Non-pigmented ciliary epithelial cell (primary cell): ENCODE measurements around the gene FBXO33.
A peak's percentile ranks its signal among the peaks of the same experiment; 100 is the strongest.

Experiments
- DNase-seq: peaks from one replicate; pipeline ENCODE4 v3.0.0-alpha.2; 2010; ENCODE audit warnings: low read depth

FBXO33 gene

DNA sequence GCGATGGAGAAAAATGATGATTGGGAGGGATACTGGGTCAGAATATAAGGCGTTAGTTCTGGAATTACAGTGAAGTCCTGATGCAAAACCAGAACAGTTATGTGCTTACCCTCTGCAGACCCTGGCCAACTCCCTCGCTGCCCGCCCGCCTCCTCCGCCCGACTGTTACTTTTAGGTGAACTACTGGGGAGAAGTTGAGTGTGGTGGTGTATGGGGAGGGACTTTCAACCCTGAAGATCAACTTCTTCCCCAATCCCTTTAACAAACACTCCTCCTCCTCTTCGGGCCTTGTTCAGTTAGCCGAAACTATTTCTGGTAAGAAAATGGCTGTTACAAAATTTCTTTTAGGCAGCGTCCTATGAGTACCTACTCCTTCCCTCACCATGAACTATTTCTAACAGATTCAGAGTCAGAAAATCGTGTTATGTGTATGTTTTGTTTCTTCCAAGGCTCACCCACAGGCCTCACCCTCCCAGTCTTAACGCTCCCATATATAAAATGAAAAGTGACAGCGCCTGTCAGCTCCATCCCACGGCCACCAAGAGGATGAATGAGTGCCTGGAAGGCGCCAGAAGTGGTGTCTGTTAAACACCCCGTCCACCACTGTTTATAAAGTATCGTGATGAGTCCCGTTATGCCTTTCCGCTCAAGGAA is 1.3 kb downstream of the FBXO33 start:
- no peak for DNase-seq

DNA sequence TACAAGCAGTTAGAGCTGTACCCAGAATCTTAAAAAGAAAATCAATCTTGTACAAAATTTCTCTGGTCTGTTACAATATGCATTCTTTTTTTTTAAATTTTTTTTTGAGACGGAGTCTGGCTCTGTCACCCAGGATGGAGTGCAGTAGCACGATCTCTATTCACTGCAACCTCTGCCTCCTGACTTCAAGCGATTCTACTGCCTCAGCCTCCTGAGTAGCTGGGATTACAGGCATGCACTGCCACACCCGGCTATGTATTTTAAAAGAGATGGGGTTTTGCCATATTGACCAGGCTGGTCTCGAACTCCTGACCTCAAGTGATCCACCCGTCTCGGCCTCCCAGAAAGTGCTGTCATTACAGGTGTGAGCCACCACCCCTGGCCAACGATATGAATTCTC is 4.1 kb downstream of the FBXO33 start:
- DNase-seq = no peak

DNA sequence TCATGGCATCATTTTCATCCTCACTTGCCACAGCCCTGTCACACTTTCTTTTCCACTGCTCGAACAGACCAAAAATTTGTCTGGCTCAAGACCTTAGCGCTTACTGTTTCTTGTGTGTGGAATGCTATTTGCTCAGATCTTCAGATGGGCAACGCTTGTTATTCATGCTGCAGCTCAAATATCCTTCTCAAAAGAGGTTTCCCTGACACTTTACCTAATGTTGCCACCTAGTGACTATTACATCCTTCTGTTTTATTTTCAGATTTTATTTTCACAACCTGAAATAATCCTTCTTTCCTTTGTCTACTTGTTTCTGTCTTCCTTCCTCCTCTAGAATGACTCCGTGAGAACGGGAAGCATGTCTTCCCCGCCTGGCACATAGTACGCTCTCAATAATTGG is 5.6 kb downstream of the FBXO33 start:
- no peak for DNase-seq

DNA sequence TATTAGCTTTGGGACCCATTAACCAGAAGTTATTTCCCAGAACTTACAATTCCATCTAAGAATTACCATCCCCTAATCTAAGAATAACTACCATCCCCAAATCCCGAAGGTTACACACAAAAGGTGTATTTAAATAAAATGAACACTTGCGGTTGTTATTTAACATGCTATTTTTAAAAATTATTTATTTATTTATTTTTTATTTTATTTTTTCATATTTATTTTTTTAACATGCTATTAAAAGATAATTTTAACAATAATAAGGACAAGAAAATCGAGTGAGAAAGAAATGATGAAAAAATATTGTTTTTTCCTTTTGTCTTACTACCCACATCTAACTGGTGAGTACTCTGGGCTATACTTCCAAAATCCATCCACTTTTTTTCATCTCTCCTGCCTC is 6.3 kb downstream of the FBXO33 start:
- no peak for DNase-seq

DNA sequence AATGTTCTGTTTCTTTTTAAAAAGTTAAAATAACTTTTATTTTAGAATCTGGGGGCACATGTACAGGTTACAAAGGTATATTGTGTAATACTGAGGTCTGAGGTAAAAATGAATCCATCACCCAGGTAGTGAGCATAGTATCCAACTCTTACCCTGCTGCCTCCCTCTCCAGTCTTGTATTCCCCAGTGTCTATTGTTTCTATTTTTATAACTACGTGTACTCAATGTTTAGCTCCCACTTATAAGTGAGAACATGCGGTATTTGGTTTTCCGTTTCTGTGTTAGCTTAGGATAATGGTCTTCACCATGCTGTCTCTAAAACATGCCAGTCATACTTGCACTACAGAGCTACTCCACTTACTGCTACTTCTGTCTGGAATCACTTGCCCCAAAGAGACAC is 8.4 kb downstream of the FBXO33 start:
- DNase-seq = no peak

DNA sequence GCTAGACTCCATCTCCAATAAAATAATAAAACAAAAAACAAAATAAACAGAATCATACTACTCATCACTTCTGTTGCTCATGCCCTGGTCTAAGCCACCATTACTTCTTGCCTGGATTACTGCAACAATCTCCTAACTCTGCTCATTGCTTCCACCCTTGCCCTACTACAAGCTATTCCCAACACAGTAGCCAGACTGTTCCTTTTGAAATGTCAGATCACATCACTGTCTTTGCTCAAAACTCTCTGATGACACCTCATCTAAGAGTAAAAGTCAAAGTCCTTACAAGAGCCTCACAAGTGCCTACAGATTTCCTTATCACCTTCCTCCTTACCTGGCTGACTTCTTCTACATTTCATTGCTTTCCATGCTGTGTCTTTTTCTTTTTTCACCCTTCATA is 10.0 kb downstream of the FBXO33 start:
- DNase-seq = no peak

DNA sequence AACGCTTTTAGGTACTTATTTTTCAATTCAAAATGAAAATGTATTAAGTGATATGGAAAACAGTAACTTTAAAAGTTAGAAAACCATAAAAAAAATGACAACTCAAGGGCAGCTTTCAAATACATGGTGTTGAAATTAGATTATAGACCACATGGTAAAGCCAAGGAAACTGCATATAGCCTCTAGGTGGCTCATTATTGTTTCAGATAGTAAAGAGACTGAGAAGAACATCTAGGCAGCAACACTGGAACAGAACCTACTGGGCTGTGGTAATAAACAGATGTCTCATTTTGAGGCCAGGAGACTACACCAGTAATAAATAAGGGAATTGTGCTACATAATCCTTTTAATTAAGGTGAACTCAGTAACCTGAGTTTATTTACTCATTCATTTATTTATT is 13.0 kb downstream of the FBXO33 start:
- no peak for DNase-seq

DNA sequence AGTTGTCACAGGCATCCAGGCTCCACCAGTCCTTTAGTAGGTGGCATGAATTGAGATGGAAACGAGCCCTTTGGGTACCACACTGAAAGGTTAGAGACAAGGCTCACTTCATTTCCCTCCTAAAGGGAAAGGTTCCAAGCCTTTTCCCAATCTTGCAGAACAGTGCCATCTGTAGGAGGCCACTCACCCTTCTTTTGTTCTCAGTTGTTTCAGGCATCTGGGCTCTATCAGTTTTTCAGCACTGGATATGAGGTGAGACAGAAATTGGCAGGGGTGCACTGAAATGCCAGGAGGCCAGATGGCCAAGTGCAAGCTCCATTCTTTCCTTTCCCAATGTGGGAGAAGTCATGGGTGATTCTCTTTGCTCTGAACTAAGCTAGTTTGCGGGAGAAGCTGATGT is 15.2 kb downstream of the FBXO33 start:
- DNase-seq = no peak

DNA sequence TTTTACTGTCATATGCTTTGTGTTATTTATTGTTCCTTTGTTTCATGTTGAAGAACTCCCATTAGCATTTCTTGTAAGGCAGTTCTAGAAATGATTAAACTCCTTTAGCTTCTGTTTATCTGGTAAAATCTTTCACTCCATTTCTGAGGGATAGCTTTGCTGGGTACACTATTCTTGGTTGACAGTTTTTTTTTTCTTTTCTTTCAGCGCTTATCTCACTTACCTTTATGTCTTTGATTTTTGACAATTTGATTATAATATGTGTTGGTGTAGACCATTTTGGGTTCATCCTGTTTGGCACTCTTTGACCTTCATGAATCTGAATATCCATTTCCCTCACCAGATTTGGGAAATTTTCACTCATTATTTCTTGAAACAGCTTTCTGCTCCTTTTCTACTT is 16.2 kb downstream of the FBXO33 start:
- DNase-seq = no peak

DNA sequence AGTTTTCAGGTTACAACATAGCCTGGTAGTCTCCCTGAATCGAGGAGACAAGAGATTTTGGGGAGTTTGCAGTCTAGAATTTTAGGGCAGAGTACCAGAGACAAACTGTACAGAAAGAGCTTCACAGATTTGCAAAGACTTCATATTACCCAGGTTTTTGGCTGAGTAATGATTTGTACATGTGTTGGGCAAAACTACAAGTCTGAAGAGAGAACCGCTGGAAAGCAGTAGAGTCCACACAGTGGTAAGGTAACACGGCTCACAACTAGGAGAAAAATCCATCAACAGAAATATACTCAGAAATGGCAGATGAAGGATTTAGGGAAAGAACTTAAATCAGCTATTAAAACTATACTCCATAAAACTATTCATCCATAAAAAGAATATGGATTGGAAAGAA is 25.7 kb downstream of the FBXO33 start:
- DNase-seq = no peak

DNA sequence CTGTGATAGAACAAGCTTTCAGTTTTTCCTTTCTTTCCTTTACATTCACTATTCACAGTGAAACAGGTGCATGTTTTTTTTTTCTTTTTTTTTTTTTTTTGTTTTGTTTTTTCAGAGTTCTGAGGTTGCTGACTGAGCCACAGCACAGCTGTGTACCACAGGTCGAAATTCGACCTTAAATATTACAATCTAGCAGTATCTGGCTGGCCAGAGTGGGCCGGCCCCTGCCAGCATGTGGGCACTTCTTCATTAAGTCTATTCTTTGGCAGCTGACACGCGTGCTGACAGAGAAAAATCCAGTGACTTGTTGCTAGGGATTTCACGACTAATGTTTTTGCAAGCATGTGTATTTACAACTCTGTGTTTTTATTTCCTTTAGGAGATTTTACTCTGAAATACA is 33.9 kb downstream of the FBXO33 start:
- DNase-seq = no peak

DNA sequence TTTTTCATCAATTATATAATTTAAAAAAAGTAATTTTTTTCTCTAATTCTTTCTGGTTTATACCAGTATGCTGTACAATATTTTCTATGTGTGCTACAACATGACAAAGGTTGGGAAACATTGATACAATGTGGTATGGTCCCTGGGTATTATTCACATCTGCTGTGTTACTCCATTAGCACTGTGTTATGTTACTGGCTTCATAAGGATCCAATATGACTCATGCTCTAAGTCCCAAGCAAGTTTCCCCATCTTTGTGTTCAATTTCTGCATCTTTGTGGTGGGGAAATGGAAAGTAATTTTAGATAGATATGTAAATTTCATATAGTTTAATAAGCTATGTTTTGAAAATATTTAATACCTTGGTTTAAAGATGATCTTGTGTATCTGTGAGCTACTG is 35.8 kb downstream of the FBXO33 start:
- DNase-seq = no peak

DNA sequence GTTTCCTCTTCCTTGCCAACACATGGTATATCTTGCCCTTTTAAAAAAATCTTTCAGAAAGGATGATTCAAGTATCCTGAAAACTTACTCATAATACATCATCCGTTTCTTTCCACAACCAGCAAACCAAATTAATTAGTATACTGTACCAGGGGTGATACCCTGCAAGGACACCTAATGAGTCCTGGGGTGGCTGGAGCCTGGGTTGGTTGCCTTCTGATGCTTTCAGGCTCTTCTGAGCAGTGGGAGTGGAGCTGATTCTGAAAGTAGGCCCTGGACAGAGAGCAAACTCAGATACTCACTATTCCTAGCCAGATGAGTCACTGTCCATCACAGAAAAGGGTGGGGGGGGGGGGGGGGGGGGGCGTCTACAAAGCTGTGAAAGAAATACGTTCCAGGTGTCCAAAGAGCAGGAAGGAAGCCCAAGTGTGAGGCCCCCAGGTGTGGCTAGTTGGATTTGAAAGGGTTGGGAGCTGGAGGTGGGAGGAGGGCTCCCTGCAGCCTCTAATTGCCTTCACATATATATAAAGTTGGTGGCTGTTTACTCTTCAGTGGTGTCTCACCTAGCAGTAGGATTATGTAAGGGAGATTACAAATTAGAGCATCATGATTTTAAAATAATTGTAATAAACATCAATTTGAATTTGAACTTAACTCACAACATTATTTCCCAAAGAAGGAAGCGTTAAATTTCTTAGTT is 36.5 kb downstream of the FBXO33 start:
- no peak for DNase-seq

DNA sequence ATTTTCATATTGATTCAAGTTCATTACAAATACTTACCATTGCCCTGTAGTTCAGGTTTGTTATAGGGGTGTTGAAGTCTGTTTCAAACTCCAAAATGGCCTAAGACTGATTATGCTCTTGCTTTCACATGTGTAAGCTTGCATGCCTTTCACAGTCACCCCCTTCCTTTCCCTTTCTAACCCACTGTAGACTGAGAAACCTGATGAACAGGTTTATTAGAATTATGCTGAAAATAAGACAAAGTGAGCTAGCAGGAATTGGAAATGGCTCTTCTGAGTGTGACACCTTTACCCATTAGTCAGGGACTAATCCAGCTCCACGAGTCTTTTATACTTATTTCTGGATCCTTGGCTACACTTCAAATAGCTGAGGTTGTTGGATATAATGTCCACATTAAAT is 38.9 kb downstream of the FBXO33 start:
- DNase-seq = no peak

DNA sequence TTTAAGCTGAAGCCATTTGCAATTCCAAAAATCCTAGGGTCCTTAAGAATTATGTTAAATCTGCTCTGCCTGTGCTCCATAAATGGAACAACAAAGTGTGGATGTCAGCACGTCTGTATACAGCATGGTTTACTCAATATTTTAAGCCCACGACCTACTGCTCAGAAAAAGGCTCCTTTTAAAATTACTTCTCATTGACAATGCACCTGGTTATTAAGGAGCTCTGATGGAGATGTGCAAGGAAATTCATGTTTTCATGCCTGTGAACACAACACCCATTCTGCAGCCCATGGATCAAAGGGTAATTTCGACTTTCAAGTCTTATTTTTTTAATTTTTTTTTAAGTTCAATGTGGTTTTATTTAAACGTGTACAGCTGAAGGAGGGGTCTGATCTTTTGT is 48.1 kb downstream of the FBXO33 start:
- no peak for DNase-seq

DNA sequence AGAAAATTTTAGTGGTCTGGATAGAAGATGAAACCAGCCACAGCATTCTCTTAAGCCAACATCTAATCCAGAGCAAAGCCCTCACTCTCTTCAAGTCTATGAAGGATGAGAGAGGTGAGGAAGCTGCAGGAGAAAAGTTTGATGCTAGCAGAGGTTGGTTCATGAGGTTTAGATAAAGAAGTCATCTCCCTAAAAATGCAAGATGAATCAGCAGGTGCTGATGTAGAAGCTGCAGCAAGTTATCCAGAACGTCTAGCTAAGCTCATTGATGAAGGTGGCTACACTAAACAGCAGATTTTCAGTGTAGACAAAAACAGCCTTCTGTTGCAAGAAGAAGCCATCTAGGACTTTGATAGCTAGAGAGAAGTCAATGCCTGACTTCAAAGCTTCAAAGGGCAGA is 48.5 kb downstream of the FBXO33 start:
- no peak for DNase-seq

DNA sequence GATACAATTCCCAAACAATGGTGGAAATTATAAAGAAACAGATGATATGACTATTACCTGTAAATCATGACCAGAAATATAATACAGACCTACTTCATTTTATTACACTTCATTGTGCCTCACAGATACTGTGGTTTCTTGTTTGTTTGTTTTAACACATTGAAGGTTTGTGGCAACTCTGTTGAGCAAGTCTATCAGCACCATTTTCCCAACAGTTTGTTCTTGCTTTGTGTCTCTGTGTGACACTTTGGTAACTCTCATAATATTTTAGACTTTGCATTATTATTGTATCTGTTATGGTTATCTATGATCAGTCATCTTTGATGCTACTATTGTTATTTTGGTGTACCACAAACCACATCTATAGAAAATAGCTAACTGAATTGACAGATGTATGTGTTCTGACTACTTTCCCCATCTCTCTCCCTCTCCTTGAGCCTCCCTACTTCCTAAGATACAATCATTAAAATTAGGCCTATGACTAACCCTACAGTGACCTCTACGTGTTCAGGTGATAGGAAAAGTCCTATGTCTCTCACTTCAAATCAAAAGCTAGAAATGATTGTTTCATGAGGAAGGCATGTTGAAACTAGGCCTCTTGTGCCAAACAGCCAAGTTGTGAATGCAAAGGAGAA is 49.1 kb downstream of the FBXO33 start:
- DNase-seq = no peak

DNA sequence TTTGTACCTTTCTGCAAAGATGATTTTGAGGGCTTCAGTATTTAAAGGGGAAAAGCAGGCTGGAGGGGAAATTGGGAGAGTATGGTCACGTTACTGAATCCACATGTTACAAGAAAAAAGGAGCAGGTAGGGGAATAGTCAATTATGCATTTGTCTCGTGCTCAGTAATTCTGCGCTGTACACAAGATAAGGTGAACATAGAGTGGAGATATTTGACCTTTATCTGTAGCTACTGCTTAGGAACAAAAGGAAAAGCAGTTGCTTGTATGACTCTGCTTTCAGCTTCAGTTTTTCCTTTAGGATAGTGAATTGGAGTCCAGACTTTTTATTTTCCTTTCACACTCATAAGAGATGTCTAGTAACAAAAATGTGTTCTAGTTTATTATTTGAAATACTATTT is 49.8 kb downstream of the FBXO33 start:
- no peak for DNase-seq

DNA sequence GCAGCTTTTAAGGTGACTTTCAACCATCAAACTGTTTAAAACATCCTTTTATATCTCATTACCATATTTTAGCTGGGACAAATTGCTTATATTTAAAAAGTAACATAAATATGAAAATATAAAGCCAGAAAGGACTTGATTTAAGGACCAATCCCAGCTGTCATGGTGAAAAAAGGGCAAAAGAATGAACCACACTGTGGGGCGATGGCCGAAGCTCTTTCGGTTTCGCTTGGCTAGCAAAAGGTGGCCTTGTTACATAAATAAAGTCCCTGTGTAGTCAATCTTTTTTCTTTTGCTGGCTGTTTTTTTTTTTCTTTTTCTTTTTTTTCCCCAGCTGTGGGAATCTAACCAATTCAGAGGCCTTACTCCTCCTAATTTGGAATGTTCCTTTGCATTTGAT is 50.9 kb downstream of the FBXO33 start:
- no peak for DNase-seq

DNA sequence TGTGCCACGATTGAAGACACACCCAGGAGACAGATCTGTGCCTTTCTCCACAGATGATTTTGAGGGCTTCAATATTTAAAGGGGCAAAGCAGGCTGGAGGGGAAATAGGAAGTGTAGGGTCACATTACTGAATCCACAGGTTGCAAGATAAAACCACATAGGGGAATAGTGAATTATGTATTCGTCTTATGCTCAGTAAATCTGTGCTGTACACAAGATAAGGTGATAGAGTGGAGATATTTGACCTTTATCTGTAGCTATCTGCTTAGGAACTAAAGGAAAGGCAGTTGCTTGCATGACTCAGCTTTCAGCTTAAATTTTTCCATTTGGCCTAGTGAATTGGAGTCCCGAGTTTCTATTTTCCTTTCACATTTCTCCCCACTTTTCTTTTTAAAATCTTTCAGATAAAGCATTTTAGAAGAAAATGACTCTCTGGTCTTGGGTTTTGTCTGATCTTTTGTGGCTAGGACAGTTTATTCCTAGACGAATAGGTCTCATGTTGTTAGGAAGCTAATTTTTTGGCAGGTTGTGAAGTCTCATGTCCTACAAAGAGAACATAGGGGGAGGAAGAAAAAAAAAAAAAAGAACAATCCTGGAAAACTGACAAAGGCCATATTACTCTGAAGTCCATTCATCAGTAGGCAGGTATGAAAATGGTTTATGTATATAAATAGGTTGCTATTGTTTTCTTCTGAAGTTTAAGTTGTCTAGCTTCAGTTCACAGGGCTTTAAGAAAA is 55.4 kb downstream of the FBXO33 start:
- DNase-seq = peak; percentile 6

DNA sequence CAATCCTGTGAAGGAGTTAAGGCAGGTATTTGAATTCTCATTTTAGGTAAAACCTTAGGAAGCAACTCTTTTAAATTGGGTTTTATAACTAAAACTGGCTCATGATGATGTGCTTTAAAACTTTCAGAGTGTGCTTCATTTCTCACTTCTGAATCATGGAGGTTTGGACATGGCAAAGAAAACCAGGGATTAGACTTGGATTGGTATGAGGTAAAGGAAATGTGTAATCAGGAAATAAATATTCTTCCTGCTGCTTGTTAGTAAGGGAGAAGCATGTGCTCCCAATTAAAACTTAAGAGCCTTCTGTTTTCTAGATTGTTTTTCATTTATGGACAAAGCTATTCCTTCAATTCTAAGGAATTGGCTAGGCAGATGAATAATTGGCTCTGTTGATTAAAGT is 57.4 kb downstream of the FBXO33 start:
- peak; percentile 28 for DNase-seq

DNA sequence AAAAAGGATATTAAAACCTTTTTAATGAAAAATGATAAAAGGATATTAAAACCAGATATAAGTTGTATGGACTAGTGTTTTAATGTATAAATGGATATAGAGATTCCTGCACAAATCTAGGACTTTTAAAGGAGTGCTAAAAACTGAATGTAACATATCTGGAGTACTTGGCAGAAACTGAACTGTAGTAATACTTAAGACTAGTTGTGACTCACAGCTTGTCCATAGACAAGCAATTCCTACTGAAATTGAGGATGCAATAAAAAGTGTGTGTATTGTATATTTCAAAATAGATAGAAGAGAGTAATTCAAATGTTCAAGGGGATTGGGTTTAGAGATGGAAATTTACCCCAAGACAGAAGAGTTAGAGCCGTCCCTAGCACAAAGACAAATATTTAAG is 59.6 kb downstream of the FBXO33 start:
- peak; percentile 8 for DNase-seq

DNA sequence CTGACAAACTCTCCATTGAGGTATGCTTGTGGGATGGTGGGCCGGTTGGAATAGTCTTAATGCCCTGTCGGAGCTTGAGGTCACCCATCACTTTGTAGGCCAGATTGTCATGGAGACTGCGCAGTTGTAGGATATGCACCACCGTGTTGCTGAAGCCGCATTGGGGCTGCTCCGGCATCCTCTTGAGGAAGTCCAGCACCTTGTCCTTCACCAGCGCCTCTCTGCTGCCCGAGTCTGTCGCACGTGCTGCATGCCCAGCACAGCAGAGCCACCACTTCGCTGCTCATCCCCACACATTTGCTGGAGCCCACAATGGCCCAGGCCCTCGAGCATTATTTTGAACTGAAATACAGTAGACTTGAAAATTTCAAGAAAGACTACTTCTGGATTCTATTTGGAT is 61.8 kb downstream of the FBXO33 start:
- DNase-seq = no peak
